OCI-LY7 (cell line): Measurements from ENCODE around the gene C11orf24.

Experiments used
- EZH2phosphoT487 ChIP-seq: fragments of 200-600 bp; sonication (generic); IDR thresholded peaks from 2 replicates; pipeline ENCODE4 v1.6.1; 2018; ENCODE audit warnings: low read depth, borderline replicate concordance, mild to moderate bottlenecking, mixed run types, antibody characterized with exemption, low read length, moderate library complexity, mixed read lengths
- TF ChIP-seq, protein P1 (sequence below): fragments of 200-600 bp; sonication (generic); conservative IDR thresholded peaks from 2 replicates; pipeline ENCODE4 v1.5.1; 2014; ENCODE audit warnings: mild to moderate bottlenecking, antibody characterized with exemption, low read length, moderate library complexity, mixed read lengths

DNA sequence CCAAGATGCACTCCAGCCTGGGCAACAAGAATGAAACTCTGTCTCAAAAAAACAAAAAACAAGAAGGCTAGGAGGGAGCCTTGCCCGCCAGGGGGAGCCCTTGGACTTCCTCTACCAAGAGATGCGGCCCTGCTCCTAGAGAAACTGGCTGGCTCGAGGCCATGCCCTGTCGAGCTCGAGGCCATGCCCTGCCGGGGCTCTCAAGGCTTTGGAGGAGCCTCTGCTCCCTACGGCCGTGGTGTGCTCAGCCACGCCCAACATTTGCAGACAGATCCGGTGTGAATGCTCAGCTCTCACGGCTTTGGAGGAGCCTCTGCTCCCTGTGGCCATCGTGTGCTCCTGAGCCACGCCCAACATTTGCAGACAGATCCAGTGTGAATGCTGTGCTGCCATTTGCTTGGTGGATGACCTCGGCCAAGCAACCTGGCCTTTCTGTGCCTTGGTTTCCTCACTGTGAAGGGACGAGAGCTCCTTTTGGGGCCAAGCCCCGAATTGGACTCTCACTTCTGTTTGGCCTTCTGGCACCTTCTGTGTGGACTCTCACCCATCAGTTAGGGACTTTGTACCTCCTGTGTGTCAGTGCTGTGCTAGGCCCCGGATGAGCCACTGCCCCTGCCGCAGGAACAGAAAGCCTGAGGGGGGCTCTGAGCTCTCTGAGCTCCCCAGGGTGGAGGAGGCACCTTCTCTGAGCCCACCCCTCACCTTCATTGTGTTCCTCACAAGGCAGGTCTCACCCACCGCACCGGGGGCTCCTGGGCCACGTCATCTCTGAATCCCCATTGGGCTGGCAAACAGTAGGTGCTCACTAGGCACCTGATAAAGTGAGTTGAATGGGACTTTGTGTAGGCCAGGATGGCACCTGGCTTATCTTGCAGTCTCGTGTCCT, 14.1 kb downstream of the C11orf24 start:
- TF ChIP-seq, protein P1, sequence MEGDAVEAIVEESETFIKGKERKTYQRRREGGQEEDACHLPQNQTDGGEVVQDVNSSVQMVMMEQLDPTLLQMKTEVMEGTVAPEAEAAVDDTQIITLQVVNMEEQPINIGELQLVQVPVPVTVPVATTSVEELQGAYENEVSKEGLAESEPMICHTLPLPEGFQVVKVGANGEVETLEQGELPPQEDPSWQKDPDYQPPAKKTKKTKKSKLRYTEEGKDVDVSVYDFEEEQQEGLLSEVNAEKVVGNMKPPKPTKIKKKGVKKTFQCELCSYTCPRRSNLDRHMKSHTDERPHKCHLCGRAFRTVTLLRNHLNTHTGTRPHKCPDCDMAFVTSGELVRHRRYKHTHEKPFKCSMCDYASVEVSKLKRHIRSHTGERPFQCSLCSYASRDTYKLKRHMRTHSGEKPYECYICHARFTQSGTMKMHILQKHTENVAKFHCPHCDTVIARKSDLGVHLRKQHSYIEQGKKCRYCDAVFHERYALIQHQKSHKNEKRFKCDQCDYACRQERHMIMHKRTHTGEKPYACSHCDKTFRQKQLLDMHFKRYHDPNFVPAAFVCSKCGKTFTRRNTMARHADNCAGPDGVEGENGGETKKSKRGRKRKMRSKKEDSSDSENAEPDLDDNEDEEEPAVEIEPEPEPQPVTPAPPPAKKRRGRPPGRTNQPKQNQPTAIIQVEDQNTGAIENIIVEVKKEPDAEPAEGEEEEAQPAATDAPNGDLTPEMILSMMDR = peak; percentile 87
- no peak for TF ChIP-seq EZH2phosphoT487
